Amniotic epithelial cell (primary cell): ENCODE data around the gene GNAI2.

ENCODE experiments used
- DNase-seq: peaks from one replicate; pipeline ENCODE4 v3.0.0-alpha.2; 2010; ENCODE audit warnings: low read depth

The GNAI2 gene

GRCh38 chr3:50235716-50236483 lies at the start of gene GNAI2:
GNAI2 (plus strand) TSS chr3:50236204; CDS start chr3:50236336, 132 bp downstream.
- DNase-seq: peak; percentile 98

GRCh38 chr3:50187750-50188149 lies 48.3 kb upstream of the GNAI2 start:
- no peak for DNase-seq

- peak; percentile 80 for DNase-seq
Observed at GRCh38 chr3:50189274-50189673, 46.7 kb upstream of the GNAI2 start.

GRCh38 chr3:50189989-50190388 lies 46.0 kb upstream of the GNAI2 start:
- no peak for DNase-seq

GRCh38 chr3:50190936-50191660 lies 44.9 kb upstream of the GNAI2 start, which contains the start of gene GNAT1:
GNAT1 (plus strand) TSS chr3:50191610; CDS start chr3:50191726, 116 bp downstream.
- no peak for DNase-seq

- no peak for DNase-seq
Observed at GRCh38 chr3:50192124-50192523, 43.9 kb upstream of the GNAI2 start.

GRCh38 chr3:50192689-50193141 lies 43.3 kb upstream of the GNAI2 start:
- DNase-seq: peak; percentile 37

- no peak for DNase-seq
Observed at GRCh38 chr3:50193286-50193685, 42.7 kb upstream of the GNAI2 start.

- DNase-seq: no peak
Observed at GRCh38 chr3:50193746-50194127, 42.3 kb upstream of the GNAI2 start.

GRCh38 chr3:50194128-50194902 lies 41.7 kb upstream of the GNAI2 start:
- DNase-seq: peak; percentile 49

GRCh38 chr3:50194903-50195500 lies 41.0 kb upstream of the GNAI2 start:
- no peak for DNase-seq

GRCh38 chr3:50195501-50196252 lies 40.3 kb upstream of the GNAI2 start:
- no peak for DNase-seq

GRCh38 chr3:50196253-50196801 lies 39.7 kb upstream of the GNAI2 start:
- DNase-seq: no peak

GRCh38 chr3:50201573-50202315 lies 34.3 kb upstream of the GNAI2 start:
- peak; percentile 14 for DNase-seq

GRCh38 chr3:50202353-50203112 lies 33.5 kb upstream of the GNAI2 start:
- no peak for DNase-seq

- no peak for DNase-seq
Observed at GRCh38 chr3:50203113-50203808, 32.7 kb upstream of the GNAI2 start.

- DNase-seq: no peak
Observed at GRCh38 chr3:50203809-50204803, 31.9 kb upstream of the GNAI2 start.
